Epithelial cell of prostate (primary cell): ENCODE data around the gene AGBL1.

ENCODE experiments used
- DNase-seq: peaks from one replicate; pipeline ENCODE4 v3.0.0-alpha.2; 2011; ENCODE audit warnings: low read depth, low spot score
- H3K27ac ChIP-seq: fragments of 450-650 bp; 2 replicates; pipeline ENCODE4 v1.5.1; 2017; ENCODE audit warnings: mild to moderate bottlenecking

AGBL1 gene

DNA sequence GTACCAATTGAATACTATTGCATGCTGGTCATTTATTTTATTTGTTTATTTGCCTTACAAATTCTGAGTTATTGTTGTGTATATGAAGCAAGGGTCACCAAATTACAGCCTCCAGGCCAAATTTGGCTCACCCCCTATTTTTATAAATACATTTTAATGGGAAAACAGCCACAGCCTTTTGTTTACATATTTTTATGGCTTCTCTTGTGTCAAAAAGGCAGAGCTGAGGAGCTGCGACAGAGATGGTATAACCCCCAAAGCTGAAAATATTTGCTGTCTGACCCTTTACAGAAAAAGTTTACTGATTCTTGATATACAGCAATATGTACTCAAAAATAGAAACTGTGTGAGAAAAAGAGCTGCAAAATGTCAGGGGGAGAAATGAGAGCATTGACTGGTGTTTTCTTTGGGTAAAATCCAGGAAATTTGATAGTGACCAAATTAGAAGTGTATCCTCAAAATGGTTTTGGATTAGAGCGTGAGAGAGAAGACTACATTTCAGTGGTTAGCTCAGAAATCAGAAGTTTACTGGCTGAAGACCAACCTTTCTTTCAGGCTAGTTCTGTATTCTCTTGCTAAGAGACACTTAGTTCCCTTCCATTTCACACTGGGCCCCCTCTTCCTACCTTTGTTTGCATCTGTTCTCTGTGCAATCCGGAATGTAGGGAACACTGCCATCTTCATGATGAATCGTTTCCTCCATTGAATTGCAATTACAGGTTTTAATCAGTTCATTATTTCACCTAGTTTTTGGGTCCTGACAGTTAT is 757.8 kb downstream of the AGBL1 start:
- no peak overlapping the region for H3K27ac ChIP-seq
- no peak for DNase-seq

GRCh38 chr15:86839502-86839901 is 759.8 kb downstream of the AGBL1 start:
- DNase-seq: no peak
- no peak overlapping the region for H3K27ac ChIP-seq

DNA sequence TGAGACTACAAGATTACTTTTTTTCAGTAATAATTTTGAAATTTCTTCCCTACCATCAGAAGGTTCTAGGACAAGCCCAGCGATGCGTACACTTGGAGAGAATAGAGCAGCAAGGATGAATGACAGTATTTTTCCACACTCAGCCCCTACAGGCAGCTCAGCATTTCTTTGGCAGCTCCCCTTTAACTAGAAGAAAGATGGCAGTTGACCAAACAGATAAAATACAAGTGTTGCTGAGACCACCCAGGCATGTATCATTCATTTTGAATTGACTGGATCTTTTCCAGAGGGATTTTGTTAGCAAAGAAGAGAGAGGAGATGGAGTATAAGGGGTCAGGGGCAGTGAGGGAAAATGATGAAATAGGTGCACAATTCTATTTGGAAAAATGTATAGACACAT is 761.3 kb downstream of the AGBL1 start:
- DNase-seq: no peak
- H3K27ac ChIP-seq: no peak overlapping the region

GRCh38 chr15:86842199-86842598 is 762.5 kb downstream of the AGBL1 start:
- no peak overlapping the region for H3K27ac ChIP-seq
- DNase-seq: no peak

DNA sequence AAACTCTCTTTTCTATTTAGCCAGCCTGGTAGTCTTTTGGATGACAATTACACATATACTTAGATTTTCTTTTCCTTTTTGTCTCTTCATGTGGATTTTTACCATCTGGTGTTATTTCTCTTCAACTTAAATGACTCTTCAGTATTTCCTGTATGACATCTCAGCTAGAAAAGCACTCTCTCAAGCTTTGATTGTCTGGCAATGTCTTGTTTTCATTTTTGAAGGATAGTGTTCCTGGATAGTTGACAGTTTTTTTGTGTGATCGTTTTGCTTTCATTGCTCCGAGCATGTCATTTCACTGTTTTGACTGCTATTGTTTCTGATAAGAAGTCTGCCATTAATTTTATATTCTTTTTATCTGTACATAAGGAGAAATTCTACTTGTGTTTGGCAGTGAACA is 766.4 kb downstream of the AGBL1 start:
- no peak for DNase-seq
- no peak overlapping the region for H3K27ac ChIP-seq

DNA sequence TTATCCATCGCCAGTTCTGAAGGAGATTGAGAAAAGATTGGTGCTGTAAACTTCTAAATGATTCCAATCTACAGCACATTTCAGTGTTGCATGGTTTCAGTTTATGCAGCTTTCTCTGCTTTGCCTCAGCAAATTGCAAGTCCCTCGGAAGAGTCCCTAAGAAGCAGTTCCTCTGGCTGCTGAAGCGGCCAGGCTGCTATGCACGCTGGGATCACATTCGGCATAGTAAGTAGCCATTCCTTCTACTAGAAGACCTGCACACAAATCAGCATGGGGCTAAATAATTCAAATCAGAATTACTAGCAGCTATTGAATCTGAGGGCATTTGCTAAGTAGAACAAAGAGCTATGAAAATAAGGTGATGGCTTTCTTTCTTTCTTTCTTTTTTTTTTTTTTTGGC is 769.5 kb downstream of the AGBL1 start:
- no peak overlapping the region for H3K27ac ChIP-seq
- no peak for DNase-seq

DNA sequence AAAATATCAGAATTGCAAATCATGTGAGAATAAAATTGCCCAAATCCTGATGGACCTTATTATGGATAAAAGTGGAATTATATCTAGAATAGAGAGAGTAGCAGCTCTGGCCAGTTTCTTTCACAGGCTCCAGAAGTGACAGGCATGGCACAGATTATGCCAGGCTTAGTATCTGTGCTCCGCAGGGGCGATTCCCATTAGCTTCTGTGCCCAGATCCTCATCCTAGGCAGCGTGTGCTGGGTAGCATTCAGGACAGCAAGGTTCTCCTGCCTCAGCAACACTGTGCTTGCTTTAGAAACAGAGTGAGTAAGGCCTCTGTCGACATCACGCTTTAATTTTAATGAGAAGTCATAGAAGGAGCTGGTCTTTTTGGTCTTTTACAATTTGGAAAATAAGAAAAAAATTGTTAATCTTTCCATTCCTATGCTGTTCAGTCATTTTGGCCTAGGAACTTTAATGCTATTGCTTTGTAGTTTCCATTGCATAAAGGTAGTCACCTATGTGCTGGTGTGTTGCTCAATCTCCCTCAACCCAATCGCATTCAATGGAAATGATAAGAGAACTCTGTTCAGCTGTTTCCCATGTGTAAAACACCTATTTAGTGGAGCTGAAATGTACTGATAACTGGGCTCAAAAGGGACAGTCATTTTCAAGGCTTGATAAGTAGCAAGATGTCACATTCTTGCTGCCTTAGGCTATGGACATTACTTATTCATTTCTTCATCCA is 770.1 kb downstream of the AGBL1 start:
- no peak for DNase-seq
- no peak overlapping the region for H3K27ac ChIP-seq

- no peak overlapping the region for H3K27ac ChIP-seq
- DNase-seq: no peak
These were observed 771.3 kb downstream of the AGBL1 start for GRCh38 chr15:86850939-86851338.

- peak; percentile 3 for DNase-seq
- H3K27ac ChIP-seq: no peak overlapping the region
These were observed 773.1 kb downstream of the AGBL1 start for GRCh38 chr15:86852741-86853140.

- no peak for DNase-seq
- H3K27ac ChIP-seq: no peak overlapping the region
These were observed 774.5 kb downstream of the AGBL1 start for GRCh38 chr15:86854176-86854575.

- no peak for DNase-seq
- H3K27ac ChIP-seq: no peak overlapping the region
These were observed 775.9 kb downstream of the AGBL1 start for GRCh38 chr15:86855307-86856291.

GRCh38 chr15:86857701-86858100 is 778.0 kb downstream of the AGBL1 start:
- DNase-seq: no peak
- H3K27ac ChIP-seq: no peak overlapping the region

GRCh38 chr15:86863226-86863915 is 783.7 kb downstream of the AGBL1 start:
- H3K27ac ChIP-seq: peak overlapping the region; percentile 18
- peak; percentile 88 for DNase-seq

DNA sequence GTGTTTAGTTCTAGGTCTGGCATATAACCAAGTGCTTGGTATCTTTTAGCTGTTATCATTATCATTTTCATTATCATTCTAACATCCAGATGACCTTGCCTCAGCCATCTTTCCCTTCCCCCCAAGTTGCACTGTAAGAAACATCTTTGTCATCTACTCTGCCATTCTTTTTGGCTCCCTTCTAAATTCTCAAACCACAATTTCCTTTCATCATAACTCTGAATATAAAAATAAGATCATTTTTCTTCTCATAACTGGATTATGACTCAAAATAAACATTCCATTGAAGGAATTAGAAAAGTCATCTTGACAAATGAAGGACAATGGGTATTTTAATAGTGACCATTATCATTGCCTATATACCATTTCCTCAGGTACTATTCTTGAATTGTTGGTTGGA is 786.2 kb downstream of the AGBL1 start:
- no peak overlapping the region for H3K27ac ChIP-seq

DNA sequence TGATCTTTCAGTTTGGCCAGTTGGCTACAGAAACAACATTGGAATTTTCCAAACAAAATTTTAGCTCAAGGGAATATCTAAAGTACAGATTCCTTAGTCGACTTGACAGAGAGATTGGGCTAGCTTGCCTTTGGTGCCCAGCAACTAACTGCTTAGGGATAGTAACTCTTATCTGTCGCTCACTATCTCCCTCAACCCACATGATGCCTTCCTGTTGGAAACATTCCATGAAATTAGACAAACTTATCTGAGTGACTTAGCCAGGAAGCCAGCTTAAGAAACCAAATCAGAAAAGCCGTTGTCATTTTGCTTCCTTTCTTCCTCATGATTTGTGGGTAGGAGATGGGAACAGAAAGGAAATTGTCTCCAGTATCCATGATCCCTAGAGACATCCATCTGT is 791.2 kb downstream of the AGBL1 start:
- DNase-seq: no peak
- no peak overlapping the region for H3K27ac ChIP-seq

More for the DNA sequence above, 786.2 kb downstream of the AGBL1 start:
- no peak for DNase-seq

- DNase-seq: no peak
- no peak overlapping the region for H3K27ac ChIP-seq
These were observed 792.3 kb downstream of the AGBL1 start for GRCh38 chr15:86871964-86872363.

DNA sequence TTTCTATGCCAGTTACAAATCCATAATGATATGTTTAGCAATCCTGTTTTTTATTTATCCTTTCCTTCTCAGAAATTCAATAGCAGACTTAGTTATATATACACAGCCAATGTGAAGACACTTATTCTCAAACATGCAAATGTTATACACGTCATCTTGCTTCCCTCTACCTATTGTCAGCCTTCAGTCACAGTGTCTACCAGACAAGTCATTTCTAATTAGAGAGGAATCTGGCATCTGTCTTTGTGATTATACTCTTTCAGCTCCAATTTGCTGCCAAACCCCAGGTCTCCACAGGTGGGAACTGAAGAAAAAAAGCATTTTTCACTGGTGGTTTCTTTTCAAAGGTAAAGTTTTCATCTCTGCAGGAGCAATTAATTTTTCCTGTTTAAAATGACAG is 793.1 kb downstream of the AGBL1 start:
- no peak overlapping the region for H3K27ac ChIP-seq
- DNase-seq: no peak

DNA sequence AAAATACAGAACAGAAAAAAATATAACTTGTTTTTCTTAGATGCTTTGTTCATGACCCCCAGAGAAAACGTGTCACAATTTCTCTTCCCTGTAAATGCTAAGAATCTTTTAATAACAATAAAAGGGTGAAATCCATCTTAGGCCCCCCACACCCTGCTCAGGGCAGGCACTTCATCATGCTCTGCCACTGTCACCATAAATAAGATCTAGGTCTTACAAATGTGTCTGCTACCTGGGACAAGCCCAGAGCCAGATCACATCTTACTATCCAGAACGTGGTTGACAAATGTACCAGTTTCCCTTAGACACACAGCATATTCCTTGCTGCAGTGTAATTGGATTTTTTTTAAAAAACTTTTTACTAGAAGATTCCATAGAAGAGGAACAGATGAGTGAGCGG is 795.4 kb downstream of the AGBL1 start:
- DNase-seq: no peak
- no peak overlapping the region for H3K27ac ChIP-seq

- DNase-seq: no peak
- no peak overlapping the region for H3K27ac ChIP-seq
These were observed 796.8 kb downstream of the AGBL1 start for GRCh38 chr15:86876387-86876944.

GRCh38 chr15:86877171-86877631 is 797.5 kb downstream of the AGBL1 start:
- no peak overlapping the region for H3K27ac ChIP-seq
- peak; percentile 43 for DNase-seq
